Stimulated activated CD4-positive, alpha-beta T cell treated with anti-CD3 and anti-CD28 coated beads, Interleukin-2, amount 100 ng/mL, for 48 hours (primary cell): ENCODE results near the gene CEP152.
"Not testable (repeated sequence)": the region's sequence is repeated elsewhere in the genome, so short reads cannot be mapped to it uniquely, and the experiment has no call there.

Experiments used
- DNase-seq, 2 donors: peaks; one replicate each; pipeline ENCODE4 v3.0.0-alpha.2; 2020

CEP152 gene

DNA sequence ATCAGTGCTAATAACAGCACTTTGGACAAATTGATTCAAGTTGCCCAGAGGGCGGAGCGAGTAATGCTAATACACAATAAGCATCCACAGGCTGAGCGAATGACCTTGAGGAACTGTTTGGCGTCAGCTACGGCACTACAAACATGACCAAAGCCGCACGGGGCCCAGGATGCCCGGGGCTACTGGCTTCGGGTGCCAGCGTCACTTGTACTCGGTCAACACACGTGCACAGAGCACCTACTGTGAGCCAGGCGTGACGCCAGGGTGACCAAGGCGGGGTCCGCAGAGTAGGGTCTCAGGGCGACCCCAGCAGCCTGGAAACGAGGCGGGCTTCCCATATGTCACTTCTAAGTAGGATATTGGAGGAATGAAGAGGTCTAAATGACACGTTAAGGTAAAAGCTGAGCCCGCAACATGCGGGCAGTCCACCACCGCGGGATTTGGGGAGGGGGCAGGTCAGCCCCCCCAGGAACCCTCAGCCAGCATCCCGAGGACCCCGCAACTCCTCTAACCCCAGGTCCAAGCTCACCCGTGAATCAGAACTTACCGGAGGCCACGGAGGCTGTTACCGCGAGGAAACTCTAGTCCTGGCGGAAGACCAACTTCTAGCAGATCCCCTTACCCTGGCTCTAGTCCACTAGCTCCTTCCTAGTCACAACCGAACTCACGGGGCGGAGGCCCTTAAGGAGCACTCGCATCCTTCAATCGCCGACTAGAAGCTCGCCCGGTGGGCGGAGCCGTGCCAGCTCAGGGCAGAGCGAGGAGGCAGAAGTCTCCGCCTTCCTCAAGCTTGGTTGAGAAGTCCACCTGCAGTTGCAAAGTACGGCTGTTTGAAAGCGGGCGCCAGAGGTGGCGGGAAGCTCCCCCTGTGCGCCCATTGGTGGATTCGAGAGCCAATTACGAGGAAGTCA lies at the start of gene CEP152:
TSS of gene CEP152 (minus strand) at position 656 of the 911 bp plus-strand sequence. CDS start 5,420 bp downstream, outside the sequence.
- DNase-seq = peak; percentile 93 to 96

GRCh38 chr15:48859426-48859825 lies 48.6 kb upstream of the CEP152 start:
- DNase-seq = no peak

- no peak for DNase-seq
Observed at GRCh38 chr15:48858401-48858800, 47.5 kb upstream of the CEP152 start.

- DNase-seq = no peak
Observed at GRCh38 chr15:48856942-48857341, 46.1 kb upstream of the CEP152 start.

GRCh38 chr15:48855501-48856440 lies 44.9 kb upstream of the CEP152 start:
- no peak for DNase-seq

- not testable (repeated sequence) for DNase-seq
Observed at GRCh38 chr15:48854434-48854833, 43.6 kb upstream of the CEP152 start.

DNA sequence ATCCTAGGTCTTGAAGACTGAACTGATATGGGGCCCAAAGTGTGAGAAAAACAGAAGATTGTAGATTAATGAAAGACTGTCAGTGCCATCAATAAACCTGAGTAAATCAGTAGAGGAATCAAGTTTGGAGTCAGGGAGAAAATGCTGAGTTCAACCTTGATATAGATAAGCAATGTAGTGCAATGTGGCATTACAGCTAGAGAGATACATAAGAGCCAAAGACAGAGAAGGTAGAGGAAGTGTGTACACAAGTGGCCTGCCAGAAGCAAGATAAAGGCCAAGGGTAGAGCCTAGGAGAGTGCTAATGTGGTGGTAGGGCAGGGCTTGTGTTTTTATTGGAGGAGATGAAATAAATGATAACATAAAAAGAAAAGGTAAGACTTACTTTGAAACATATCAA lies 41.1 kb upstream of the CEP152 start:
- no peak for DNase-seq

DNA sequence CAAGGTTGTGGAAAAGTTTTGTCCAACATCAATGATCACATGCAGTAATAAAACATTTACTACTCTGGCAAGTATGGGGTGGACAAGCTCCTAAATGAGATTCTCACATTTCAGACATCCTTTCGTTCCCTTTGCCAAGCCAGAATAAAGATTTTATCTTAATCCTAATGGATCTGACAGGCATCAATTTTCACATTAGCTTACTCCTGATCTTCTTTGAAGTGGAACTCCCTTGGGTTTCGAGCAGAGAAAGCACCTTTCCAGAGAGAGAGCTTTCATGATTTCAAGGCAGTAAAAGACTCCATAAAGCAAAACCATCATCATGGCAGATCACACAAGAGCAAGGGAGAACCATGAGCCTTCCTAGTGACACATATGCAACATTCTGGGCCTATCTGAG lies 39.8 kb upstream of the CEP152 start:
- no peak for DNase-seq

DNA sequence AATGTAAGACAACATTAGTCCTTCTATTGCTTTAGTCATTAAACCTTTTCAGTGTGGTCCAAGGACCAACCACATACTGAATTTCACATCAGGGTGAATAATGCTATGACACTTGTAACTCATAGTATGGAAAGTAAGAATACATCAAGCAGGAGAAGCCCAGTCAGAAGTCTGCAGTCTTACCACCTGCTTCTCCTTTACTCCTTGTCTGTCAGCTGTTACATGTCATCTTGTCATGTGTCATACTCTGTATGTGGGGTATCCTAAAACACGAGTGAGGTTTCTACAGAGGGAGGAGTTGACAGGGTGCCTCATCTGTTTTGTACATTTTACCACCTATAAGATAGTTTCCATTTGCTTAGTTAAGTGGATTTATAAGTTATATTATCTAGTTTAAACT lies 34.3 kb upstream of the CEP152 start:
- no peak for DNase-seq

DNA sequence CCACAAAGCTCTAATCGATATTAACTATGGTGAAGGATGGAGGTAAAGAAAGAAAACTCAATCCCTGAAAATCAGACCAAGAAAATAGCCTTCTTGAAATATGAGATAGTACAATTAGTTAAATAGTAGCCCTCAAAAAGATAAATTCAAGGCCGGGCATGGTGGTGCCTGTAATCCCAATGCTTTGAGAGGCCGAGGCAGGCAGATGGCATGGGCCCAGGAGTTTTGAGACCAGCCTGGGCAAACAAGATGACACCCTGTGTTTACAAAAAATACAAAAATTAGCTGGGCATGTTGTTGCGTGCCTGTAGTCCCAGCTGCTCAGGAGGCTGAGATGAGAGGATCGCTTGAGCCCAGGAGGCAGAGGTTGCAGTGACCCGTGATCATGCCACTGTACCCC lies 31.6 kb upstream of the CEP152 start:
- no peak for DNase-seq

- DNase-seq = no peak
Observed at GRCh38 chr15:48834756-48835155, 23.9 kb upstream of the CEP152 start.

DNA sequence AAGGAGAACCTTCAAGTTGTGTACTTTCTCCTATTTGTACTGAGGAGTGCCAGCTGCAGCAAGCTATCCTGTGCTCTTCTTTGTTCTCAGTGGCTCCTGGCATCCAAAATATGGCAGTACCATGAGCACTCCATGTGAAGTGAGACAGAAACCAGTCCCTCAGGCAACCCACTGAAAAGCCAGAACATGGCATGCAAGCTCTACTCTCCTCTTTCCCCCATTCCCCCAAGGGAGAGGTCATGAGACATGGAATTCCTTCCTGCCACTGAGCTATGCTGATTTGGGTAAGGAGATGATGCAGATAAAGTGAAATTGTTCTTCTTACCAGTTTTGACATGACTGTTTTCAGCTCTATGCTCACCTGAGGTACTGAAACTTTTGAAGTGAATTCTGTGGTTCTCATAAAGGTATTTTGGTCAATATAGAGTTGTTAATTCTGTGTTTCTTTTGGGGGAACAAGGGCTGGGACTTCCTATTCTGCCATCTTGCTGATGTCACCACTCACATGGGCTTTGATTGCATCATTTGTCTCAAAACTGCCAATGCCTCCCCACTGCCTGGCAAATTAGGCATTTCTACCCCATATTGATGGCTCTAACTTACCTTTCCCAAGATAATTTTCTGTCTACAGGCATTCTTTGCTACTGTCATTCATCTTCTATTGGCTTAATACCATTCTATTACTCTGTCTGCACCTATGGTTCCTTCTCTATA lies 22.8 kb upstream of the CEP152 start:
- no peak for DNase-seq

DNA sequence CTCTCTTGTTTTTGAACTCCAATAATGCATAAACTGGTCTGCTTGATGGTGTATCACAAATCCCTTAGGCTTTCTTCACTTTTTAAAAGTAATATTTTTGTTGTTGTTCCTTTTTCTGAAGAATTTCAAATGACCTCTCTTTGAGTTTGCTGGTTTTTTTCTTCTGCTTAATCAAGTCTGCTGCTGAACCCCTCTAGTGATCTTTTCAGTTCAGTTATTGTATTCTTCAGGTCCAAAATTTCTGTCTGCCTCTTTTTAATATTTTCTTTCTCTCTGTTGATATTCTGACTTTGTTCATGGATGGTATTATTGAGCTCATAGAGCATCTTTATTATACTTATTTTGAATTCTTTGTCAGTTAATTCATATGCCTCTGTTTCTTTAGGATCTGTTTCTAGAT lies 21.8 kb upstream of the CEP152 start:
- DNase-seq = no peak

DNA sequence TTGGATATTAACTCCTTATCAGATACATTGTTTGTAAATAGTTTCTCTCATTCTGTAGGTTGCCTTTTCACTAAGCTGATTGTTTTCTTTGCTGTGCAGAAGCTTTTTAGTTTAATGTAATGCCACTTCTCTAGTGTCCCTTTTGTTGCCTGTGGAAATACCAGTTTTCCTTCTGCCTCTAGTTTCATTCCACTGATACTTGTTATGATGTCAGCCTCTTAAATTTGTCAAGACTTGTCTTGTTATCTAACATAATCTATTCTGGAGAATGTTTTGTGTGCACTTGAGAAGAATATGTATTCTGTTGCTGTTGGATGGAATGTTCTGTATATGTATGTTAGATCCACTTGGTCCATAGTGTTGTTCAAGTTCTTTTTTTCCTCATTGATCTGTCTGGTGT lies 18.0 kb upstream of the CEP152 start:
- no peak for DNase-seq

- no peak for DNase-seq
Observed at GRCh38 chr15:48828471-48828870, 17.6 kb upstream of the CEP152 start.

- DNase-seq = no peak
Observed at GRCh38 chr15:48825075-48825474, 14.2 kb upstream of the CEP152 start.

- no peak for DNase-seq
Observed at GRCh38 chr15:48823706-48824105, 12.8 kb upstream of the CEP152 start.

DNA sequence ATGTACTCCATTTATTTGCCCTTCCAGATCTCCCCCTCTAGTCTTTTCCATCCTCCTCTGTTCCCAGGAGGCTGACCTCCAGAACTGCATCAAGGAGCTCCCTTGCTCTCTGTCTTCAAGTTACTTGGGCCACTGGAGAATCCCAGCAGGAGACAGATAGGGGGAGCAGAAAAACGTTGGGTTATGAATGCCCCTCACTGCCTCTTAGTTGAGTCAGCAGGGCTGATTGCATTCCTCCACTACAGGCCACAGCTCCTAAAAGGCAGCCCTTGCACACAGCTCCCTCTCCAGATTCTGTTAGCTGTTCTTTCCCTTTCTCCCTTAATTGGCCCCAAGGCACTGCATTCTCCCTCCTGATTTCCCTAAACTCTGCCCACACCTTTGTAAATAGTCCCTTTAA lies 12.4 kb upstream of the CEP152 start:
- DNase-seq = no peak

DNA sequence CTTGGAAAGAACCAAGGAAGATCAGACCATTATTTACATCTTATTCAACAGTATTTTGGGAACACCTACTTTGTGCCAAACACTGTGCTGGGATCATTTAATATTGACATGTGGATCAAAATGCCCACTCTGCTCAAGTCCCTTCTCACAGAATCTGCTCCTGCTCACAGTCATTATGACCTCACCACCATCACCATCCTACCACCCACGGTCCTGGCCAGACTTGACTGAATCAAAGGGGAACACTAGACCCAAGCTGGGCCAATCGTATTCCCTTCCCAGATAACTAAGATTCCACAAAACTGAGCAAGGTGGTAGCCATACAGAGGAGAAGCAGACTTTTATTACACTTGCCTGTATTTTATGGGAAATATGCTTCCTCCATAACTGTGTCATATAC lies 3.4 kb upstream of the CEP152 start:
- DNase-seq = no peak

DNA sequence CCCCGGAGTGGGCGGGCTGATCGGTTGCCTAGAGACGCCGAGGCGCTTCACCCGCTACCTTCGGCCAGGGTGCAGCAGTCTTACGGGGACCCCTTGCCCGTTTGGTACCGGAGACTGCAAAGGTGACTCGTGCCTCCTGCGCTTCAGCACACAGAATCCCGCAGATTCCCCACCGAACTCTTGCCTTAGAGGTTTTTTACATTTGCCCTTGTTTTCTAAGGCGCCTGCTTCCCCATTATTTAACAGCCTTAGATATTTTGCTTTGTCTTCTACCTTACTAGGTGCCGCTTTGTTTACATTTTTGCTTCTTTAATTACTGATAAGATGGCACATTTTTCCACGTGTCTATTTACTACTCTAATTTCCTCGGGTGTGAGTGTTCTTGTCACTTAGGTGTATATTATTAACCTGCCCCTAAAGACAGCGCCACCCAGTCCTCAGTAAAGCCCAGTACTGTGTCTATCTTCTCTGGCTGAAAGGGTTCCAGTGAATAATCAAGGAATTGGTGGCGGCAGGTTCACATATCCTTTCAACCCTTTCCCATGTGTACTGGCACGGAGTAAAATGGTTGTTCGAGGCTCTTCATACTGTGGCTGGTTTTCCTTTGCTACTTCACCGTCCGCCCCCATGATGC lies 573 bp upstream of the CEP152 start:
- DNase-seq = no peak

- no peak for DNase-seq
Observed at GRCh38 chr15:48806151-48806550, 4.7 kb downstream of the CEP152 start.

- DNase-seq = no peak
Observed at GRCh38 chr15:48805591-48805990, 5.3 kb downstream of the CEP152 start.

DNA sequence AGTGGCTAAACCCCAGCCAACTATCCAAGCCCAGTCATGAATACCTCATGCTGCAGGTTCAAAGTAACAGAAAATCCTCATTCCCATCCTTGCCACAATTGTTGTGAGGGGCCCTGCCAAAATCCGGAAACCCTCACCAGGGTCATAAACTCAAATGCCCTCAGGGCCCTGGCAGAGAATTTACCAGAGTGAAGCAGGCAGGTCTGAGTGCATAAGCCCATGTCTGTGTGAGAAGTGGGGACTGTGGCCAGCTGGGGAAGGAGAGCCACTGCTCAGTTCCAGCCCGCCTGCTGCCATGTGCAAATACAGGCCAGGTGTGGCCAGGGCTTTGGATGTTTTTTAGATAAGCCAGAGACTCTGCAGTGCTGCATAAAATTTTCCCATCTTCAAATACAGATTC lies 7.0 kb downstream of the CEP152 start:
- no peak for DNase-seq
